Upper lobe of left lung (tissue), 4 donors: ENCODE measurements around the gene ZSCAN18.

Experiments used
- CTCF ChIP-seq, 6 experiments: fragments of 450-650 bp in 4 of 6; fragments of 200-600 bp in 2 of 6; sonication (generic) in 2 of 6; IDR thresholded peaks; one replicate each; pipeline ENCODE4 v1.5.1; 2016 to 2019; ENCODE audit warnings: antibody characterized with exemption in 6 of 6
- POLR2A ChIP-seq, 4 donors: fragments of 450-650 bp; IDR thresholded peaks; one replicate each; pipeline ENCODE4 v1.5.1; 2016 to 2017; ENCODE audit warnings: antibody characterized with exemption in 4 of 4, mild to moderate bottlenecking in 2 of 4
- POLR2AphosphoS5 ChIP-seq, 2 donors: sonication (generic); formaldehyde crosslinking; IDR thresholded peaks; one replicate each; pipeline ENCODE4 v1.5.1; 2017; ENCODE audit warnings: antibody characterized with exemption in 2 of 2

GRCh38 chr19:58035863-58036262, 62.2 kb downstream of the ZSCAN18 start:
- TF ChIP-seq CTCF (IDR thresholded peaks at IDR 0.05), result no peak
- TF ChIP-seq POLR2AphosphoS5 (IDR thresholded peaks at IDR 0.05), result no peak
- TF ChIP-seq POLR2A (IDR thresholded peaks at IDR 0.05), result no peak
